OCI-LY7 (cell line): ENCODE measurements around the gene TPM4. TPM values are rescaled to one million over a fixed set of nuclear protein-coding genes. Genes with fewer than 3 reads are reported as not detected.

Experiments
- BruUV-seq: library from RNA; stranded (reverse); fragments of 400-500 nt; replicated peaks from 2 replicates; lab custom pipeline; 2021; lab: Mats Ljungman, UMichigan
- CTCF ChIA-PET: fragments of 300-600 bp; sonication (Branson Sonifier 250); formaldehyde crosslinking; loops from one replicate; lab custom pipeline; 2022; ENCODE audit warnings: antibody characterized with exemption; ENCODE audit not compliant: unreplicated experiment; lab: Charles Lee
- POLR2A ChIA-PET: fragments of 300-600 bp; sonication (Branson Sonifier 250); formaldehyde crosslinking; loops from one replicate; lab custom pipeline; 2022; ENCODE audit warnings: antibody characterized with exemption; lab: Charles Lee
- DNase-seq: peaks from one replicate; pipeline ENCODE4 v3.0.0-alpha.2; 2015; ENCODE audit warnings: low spot score
- H2AFZ ChIP-seq: fragments of 200-600 bp; sonication (generic), shearing (Covaris generic); 2 replicates; pipeline ENCODE4 v1.6.1; 2014; ENCODE audit warnings: mild to moderate bottlenecking, antibody characterized with exemption, low read length, moderate library complexity
- H3K27ac ChIP-seq: fragments of 200-600 bp; sonication (generic); 2 replicates; pipeline ENCODE4 v1.5.1; 2014; ENCODE audit warnings: mixed run types, low read depth, mild to moderate bottlenecking, moderate library complexity, low read length, inconsistent platforms; ENCODE audit not compliant: poor library complexity, severe bottlenecking
- H3K36me3 ChIP-seq: fragments of 200-600 bp; sonication (generic); 2 replicates; pipeline ENCODE4 v1.6.1; 2014; ENCODE audit warnings: mild to moderate bottlenecking, antibody characterized with exemption, low read length, moderate library complexity, mixed read lengths; ENCODE audit not compliant: insufficient read depth
- H3K4me1 ChIP-seq: fragments of 200-600 bp; sonication (generic); 2 replicates; pipeline ENCODE4 v1.5.1; 2014; ENCODE audit warnings: mild to moderate bottlenecking, low read length; ENCODE audit not compliant: insufficient read depth, poor library complexity, severe bottlenecking
- H3K4me2 ChIP-seq: fragments of 200-600 bp; sonication (generic); 2 replicates; pipeline ENCODE4 v1.6.1; 2014; ENCODE audit warnings: mild to moderate bottlenecking, low read length
- H3K4me3 ChIP-seq: fragments of 200-600 bp; sonication (generic); 2 replicates; pipeline ENCODE4 v1.5.1; 2014; ENCODE audit warnings: mild to moderate bottlenecking, low read depth, low read length; ENCODE audit not compliant: poor library complexity, severe bottlenecking
- H3K79me2 ChIP-seq: fragments of 200-600 bp; sonication (generic); 2 replicates; pipeline ENCODE4 v1.6.1; 2016; ENCODE audit warnings: low read depth, mild to moderate bottlenecking, low read length, moderate library complexity, mixed read lengths; ENCODE audit not compliant: insufficient read depth
- H3K9me2 ChIP-seq: fragments of 200-600 bp; sonication (generic); 2 replicates; pipeline ENCODE4 v1.6.1; 2016; ENCODE audit warnings: mild to moderate bottlenecking, low read length, mixed read lengths; ENCODE audit not compliant: insufficient read depth
- H3K9me3 ChIP-seq: fragments of 200-600 bp; sonication (generic); 2 replicates; pipeline ENCODE4 v1.6.1; 2014; ENCODE audit warnings: mild to moderate bottlenecking, mixed run types, low read length, mixed read lengths
- H4K20me1 ChIP-seq: fragments of 200-600 bp; sonication (generic); 2 replicates; pipeline ENCODE4 v1.6.1; 2014; ENCODE audit warnings: mild to moderate bottlenecking, antibody characterized with exemption, low read length, moderate library complexity, mixed read lengths; ENCODE audit not compliant: insufficient read depth
- EZH2phosphoT487 ChIP-seq: fragments of 200-600 bp; sonication (generic); IDR thresholded peaks from 2 replicates; pipeline ENCODE4 v1.6.1; 2018; ENCODE audit warnings: low read depth, borderline replicate concordance, mild to moderate bottlenecking, mixed run types, antibody characterized with exemption, low read length, moderate library complexity, mixed read lengths
- intact Hi-C: fragments of 100-400 bp; cut with micrococcal nuclease; formaldehyde crosslinking; loops from one replicate; pipeline ENCODE4 v1.10.0; 2022; ENCODE audit not compliant: unreplicated experiment
- total RNA-seq, 2 experiments: library from RNA; depleted of rRNA in 1 of 2; stranded (reverse); fragments of >200 nt in 1 of 2; shearing (Covaris generic) in 1 of 2; gene quantifications; 2 replicates each; pipeline ENCODE4 v1.2.3, GENCODE V29; 2014 to 2022
- TF ChIP-seq, protein P1 (sequence below): fragments of 200-600 bp; sonication (generic); conservative IDR thresholded peaks from 2 replicates; pipeline ENCODE4 v1.5.1; 2014; ENCODE audit warnings: mild to moderate bottlenecking, antibody characterized with exemption, low read length, moderate library complexity, mixed read lengths

TPM4 gene
- total RNA-seq, 2 experiments from 2014 or later: 98.1 to 111 TPM

GRCh38 chr19:16078759-16079707, 2.7 kb downstream of the TPM4 start:
- Histone ChIP-seq H4K20me1 (peaks cover 10% of the 10 kb centered on the region), H3K79me2 (peaks cover 42% of the 10 kb centered on the region), H3K4me2 (peak overlapping the region; percentile 97), H3K4me1 (peaks cover 44% of the 10 kb centered on the region), H3K9me3 (no peaks in the 10 kb centered on the region), H3K4me3 (peak overlapping the region; percentile 80), H2AFZ (peak overlapping the region; percentile 9; the same call in 1 of the 2 replicates), H3K9me2 (no peaks in the 10 kb centered on the region), H3K27ac (peak overlapping the region; percentile 96), H3K36me3 (peaks cover 39% of the 10 kb centered on the region)
- BruUV-seq: TSS peak; percentile 60
- intact Hi-C loops: loop anchor here (1.0 to 10.0 kb wide), 4 partner anchors 32 to 508 kb away; partner anchors contain the start of gene RAB8A
- TF ChIP-seq, protein P1, sequence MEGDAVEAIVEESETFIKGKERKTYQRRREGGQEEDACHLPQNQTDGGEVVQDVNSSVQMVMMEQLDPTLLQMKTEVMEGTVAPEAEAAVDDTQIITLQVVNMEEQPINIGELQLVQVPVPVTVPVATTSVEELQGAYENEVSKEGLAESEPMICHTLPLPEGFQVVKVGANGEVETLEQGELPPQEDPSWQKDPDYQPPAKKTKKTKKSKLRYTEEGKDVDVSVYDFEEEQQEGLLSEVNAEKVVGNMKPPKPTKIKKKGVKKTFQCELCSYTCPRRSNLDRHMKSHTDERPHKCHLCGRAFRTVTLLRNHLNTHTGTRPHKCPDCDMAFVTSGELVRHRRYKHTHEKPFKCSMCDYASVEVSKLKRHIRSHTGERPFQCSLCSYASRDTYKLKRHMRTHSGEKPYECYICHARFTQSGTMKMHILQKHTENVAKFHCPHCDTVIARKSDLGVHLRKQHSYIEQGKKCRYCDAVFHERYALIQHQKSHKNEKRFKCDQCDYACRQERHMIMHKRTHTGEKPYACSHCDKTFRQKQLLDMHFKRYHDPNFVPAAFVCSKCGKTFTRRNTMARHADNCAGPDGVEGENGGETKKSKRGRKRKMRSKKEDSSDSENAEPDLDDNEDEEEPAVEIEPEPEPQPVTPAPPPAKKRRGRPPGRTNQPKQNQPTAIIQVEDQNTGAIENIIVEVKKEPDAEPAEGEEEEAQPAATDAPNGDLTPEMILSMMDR: no peak
- TF ChIP-seq EZH2phosphoT487: no peak
- ChIA-PET POLR2A (interaction anchor here (0.6 to 0.8 kb wide), 2 partner anchors 114 to 115 kb away, joined by 3 read pairs; no protein-coding TSS in a partner anchor), CTCF (no interaction called here)
- DNase-seq: peak; percentile 92

DNA sequence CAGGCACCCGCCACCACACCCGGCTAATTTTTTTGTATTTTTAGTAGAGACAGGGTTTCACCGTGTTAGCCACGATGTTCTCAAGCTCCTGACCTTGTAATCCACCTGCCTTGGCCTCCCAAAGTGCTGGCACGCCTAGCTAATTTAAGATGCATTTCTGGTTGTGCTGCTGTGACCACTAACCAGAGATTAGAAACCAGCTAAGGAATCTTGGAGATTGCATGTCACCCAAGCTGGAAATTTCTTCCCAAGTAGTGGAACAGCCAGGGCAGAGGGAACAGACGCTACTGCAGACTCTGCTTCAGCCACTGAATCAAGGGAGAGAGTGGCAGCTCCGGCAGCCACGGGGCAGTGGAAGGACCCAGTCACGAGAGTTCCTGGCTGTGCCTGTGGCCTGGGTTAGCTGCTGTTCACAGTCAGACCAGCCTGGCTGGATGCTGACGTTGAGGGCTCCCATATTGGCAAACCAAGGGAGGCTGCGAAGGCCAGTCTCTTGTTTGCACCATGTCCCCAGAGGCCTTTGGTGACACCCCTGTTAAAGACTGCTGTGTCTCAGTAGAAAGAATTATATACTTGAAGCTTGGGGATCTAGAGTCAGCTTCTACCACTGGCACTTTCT, 7.9 kb downstream of the TPM4 start:
- no peak for DNase-seq
- Histone ChIP-seq H3K9me3 (no peaks in the 10 kb centered on the region), H2AFZ (no peak overlapping the region), H3K4me2 (no peak overlapping the region), H3K4me1 (peaks cover 28% of the 10 kb centered on the region), H3K4me3 (no peak overlapping the region), H3K27ac (no peak overlapping the region), H4K20me1 (peaks cover 7% of the 10 kb centered on the region), H3K36me3 (peaks cover 90% of the 10 kb centered on the region), H3K79me2 (peaks cover 21% of the 10 kb centered on the region), H3K9me2 (no peaks in the 10 kb centered on the region)
- no peak for TF ChIP-seq EZH2phosphoT487
- TF ChIP-seq, protein P1: no peak
- ChIA-PET CTCF (interaction anchor here (1.2 kb wide), 1 partner anchor 15 kb away, joined by 4 read pairs; no protein-coding TSS in a partner anchor), POLR2A (interaction anchor here (0.6 kb wide), 2 partner anchors 13 to 111 kb away, joined by 3 to 6 read pairs; no protein-coding TSS in a partner anchor)
- no TSS peak for BruUV-seq
- intact Hi-C loops: no loop called here
